G401.6 (cell line): Measurements from ENCODE around the gene ZP1.
"Not testable (repeated sequence)": the region's sequence is repeated elsewhere in the genome, so short reads cannot be mapped to it uniquely, and the experiment has no call there.

ENCODE experiments used
- FAIRE-seq: peaks from 2 replicates; lab custom pipeline; 2012; peaks lifted over from hg19 to GRCh38; lab: Jason Lieb, UNC

Gene ZP1, protein sequence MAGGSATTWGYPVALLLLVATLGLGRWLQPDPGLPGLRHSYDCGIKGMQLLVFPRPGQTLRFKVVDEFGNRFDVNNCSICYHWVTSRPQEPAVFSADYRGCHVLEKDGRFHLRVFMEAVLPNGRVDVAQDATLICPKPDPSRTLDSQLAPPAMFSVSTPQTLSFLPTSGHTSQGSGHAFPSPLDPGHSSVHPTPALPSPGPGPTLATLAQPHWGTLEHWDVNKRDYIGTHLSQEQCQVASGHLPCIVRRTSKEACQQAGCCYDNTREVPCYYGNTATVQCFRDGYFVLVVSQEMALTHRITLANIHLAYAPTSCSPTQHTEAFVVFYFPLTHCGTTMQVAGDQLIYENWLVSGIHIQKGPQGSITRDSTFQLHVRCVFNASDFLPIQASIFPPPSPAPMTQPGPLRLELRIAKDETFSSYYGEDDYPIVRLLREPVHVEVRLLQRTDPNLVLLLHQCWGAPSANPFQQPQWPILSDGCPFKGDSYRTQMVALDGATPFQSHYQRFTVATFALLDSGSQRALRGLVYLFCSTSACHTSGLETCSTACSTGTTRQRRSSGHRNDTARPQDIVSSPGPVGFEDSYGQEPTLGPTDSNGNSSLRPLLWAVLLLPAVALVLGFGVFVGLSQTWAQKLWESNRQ

DNA sequence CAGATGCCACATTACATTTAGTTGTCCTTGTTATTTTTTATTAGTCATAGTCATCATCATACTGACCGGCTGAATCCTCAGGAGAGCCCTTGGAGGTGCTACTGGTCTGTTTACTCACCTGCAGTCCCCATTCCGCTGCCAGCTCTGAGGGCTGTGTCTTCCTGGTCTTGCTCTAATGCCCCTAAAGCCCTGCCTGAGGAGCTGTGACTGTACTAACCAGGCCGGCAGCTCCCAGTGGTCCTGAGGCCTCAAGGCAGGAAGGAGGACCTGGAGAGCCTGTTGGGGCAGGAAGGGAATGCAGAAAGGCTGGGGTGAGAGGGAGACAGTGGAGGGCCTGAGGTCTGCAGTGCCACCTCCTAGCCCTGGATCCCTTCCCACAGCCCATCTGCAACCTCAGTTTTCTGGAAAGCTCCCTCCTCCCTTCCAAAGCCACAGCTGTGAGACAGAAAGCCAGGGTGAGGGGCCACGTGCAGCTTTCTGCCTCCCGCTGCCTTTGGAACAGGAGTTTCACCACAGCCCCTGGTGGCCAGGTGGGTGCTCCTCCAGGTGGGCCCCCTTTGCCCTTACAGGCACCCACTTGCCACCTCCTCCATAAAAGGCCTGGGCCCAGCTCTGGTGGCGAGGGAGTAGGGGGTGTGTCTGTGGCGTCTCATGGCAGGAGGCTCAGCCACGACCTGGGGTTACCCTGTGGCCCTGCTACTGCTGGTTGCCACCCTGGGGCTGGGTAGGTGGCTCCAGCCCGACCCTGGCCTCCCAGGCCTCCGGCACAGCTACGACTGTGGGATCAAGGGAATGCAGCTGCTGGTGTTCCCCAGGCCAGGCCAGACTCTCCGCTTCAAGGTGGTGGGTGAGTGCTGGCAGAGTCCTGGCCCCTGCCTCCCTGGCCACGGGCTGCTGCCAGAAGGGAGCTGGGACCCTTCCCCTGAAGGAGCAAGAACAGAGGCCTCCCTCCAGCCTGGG, at the start of gene ZP1:
TSS of gene ZP1 (plus strand) at position 632 of the 960 bp plus-strand sequence. CDS start at position 652, 20 bp downstream.
- no peak for FAIRE-seq

DNA sequence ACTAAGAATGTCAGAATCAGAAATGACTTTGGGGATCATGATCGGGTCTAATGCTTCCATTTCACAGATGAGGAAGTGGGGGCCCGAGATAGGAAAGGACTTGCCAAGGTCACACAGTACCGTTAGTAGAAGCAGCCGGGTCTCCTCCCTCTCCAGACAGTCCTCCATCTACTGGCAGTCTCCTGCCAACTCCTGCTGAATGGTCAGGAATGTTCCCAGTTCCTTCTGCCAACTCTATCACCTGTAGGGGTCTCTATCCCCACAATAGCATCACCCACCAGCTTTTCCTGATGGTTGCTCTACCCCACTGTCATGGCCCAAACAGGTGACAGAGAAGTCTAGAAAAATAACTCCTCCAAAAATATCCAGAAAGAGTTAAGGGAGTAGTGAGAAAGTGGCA, 49.3 kb upstream of the ZP1 start:
- FAIRE-seq: no peak

DNA sequence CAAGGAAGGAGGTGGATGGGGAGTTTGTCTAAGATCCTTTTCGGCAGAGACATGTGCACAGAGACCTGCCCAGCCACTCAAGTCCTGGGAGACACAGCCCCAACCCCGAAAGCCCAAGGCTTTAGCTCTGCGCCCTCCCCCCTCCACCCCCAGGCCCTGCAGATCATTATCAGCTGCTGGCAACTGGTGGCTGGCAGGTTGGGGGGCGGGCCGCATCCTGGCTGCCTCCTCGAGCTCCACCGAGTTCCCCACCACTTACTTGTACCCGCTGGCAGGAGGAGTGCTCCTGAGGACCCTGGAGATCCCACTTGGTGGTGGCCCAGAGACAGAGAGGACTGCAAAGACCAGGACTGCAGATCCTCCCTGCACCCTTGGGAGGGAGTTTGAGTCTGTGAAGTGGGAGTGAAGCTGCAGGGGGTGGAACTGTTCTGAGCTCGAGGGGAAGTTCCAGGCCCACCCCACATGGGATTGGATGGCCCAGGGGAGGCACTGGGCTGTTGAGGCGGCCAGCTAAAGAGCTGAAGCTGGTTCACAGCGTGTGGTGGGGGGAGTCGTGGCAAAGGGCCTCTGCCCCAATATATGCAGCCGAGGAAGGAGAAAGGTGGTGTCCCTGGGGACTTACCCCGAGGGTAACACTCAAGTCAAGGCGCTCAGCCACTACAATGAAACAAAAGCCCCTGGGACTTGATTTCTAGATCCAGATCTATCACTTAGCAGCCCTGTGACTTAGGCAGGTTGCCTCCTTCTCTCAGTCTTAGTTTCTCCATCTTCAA, 45.3 kb upstream of the ZP1 start:
- FAIRE-seq: no peak

DNA sequence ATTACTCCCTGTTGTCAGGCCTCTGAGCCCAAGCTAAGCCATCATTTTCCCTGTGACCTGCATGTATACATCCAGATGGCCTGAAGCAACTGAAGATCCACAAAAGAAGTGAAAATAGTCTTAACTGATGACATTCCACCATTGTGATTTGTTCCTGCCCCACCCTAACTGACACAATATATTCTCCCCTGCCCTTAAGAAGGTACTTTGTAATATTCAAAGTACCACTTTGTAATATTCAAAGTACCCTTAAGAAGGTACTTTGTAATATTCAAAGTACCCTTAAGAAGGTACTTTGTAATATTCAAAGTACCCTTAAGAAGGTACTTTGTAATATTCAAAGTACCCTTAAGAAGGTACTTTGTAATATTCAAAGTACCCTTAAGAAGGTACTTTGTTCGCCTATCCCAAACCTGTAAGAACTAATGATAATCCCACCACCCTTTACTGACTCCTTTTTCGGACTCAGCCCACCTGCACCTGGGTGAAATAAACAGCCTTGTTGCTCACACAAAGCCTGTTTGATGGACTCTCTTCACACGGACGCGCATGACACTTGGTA, 43.5 kb upstream of the ZP1 start:
- FAIRE-seq: not testable (repeated sequence)

DNA sequence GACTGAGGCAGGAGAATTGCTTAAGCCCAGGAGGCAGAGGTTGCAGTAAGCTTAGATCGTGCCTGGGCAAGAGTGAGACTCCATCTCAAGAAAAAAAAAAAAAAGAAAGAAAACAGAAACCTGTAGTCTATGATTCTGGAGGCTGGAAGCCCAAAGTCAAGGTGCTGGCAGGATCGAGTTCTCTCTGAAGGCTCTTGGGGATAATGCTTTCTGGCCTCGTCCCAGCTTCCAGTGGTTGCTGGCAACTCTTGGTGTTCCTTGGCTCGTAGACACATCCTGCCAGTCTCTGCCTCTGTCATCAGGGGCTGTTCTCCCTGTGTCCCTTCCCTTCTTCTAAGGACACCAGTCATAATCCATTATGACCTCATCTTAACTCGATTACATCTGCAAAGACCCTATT, 42.2 kb upstream of the ZP1 start:
- no peak for FAIRE-seq

DNA sequence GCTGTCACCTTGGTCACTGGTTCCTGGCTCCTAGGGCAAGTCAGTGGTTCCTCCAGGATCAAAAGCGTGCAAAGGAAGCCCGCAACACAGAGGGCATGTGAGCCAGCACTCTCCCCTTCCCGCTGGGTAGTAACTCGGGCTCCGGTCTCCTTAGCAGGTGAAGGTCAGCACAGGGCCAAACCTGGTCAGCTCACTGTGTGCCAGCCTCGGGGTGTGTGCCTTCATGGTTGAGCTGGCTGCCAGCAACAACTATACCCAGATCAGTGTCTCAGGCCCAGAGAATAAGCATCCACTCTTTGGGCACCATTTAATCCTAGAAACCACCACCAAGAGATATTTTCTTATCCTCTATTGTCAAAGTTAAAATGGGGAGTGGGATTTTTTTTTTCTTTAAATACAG, 41.6 kb upstream of the ZP1 start:
- FAIRE-seq: no peak

DNA sequence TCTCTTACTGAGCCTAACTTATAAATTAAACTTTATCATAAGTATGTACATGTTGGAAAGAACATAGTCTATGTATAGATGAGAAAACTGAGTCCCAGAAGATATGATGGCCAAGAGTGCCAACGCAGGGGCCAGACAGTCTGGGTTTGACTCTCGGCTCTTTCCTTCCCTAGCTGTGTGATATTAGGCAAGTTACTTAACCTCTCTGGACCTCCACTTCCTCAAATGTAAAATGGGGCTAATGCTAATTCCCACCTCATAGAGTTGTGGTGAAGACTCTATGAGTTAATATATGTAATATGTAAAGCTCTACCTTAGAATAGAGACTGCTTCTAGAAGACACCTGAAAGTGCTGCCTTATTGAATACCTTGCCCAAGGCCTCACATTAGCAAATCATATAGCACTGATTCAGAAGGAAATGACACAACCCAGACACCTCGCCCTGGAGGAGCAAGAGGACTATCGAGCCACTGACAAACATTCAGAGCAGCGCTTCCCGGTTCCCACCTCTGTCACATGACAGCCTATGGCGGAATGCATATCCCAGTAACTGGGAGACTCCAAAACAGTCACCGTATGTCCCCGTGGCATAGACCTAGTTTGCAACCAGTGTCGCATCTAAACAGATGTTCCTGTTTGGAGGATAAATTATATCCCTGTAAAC, 36.7 kb upstream of the ZP1 start:
- FAIRE-seq: no peak

DNA sequence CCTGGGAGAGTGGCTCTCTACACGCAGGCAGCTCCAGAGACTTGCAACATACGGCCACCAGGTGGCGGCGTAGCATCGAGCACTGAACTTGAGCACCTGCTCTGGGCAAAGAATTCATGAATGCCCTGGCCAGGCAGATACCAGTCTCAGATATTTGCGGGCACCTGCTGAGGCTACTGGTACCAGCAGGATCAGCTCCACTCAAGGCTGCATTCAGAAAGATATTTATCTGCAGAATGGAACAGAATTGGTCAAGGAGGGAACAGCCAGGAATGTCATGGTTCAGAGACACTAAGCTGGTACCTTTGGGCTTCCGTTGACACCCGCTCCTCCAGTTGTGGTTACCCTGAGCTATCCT, 36.2 kb upstream of the ZP1 start:
- no peak for FAIRE-seq

DNA sequence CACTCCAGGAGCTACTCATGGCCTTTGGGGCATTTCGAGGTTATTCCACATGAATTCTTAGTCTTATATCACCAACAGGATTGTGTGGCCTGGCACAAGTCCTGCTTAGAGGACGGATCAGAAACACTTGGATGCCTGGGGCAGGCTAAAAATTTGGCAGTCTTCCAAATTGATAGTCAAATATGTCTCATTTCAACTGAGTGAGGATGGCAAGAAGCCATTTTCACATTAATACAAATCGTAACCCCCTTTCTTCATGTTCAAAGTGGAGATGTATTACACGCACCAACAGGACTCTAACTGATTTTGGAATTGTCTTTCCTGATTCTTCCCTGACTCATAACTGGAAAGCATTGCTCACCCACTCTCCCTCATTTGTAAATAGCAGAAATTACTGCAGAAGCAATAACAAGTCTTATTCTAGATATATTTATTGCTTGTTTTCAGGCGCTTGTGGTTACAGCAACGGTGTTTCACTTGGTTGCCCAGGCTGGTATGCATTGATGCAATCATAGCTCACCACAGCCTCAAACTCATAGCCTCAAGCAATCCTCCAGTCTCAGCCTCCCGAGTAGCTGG, 35.8 kb upstream of the ZP1 start:
- FAIRE-seq: no peak

DNA sequence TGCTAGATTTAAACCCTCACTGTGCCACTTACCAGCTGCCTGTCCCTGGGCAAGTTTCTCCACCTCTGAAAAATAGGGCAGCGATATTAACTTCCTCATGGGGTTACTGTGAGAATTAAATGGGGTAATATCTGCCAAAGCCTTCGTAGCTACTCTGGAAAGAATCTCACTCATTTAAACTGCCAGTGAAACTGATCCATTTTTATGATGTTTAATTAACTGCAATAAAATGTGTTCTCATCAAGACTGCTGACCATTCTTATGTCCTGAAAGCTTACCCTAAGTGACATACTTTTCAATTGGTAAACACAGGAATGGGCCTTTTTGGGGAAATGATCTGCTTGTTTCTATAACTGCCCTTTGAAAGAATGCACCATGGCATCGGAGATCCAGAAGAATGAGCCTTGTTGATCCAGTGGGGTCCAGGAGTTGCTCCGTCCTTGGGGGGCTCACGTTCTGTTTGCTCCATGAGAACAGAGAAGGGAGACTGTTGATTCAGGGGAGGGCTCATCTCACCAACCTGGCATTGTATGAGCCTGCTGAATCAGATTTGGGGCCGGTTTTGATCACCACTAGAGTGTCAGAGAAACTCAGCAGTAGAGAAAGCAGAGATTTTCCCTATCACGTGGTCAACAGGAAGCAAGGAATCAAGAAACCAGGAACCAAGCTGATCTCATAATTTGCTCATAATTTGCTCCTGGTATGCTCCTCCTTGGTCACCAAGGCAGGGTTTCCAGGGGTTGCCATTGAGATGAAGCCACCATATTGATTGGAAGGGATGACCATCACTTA, 32.4 kb upstream of the ZP1 start:
- no peak for FAIRE-seq

DNA sequence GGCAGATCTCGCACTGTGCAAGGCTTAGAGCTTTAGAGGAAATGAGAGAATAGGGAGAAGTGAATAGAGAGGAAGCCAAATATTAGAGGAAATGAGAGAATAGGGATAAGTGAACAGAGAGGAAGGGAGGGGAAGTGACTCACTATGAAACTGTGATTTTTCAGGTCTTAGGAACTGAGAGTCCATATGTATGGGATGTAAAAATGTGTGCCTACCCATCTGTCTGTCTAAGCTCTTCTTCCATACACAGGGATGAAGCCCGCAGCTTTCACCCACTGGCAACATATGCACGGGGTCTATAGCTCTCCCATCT, 31.9 kb upstream of the ZP1 start:
- no peak for FAIRE-seq

DNA sequence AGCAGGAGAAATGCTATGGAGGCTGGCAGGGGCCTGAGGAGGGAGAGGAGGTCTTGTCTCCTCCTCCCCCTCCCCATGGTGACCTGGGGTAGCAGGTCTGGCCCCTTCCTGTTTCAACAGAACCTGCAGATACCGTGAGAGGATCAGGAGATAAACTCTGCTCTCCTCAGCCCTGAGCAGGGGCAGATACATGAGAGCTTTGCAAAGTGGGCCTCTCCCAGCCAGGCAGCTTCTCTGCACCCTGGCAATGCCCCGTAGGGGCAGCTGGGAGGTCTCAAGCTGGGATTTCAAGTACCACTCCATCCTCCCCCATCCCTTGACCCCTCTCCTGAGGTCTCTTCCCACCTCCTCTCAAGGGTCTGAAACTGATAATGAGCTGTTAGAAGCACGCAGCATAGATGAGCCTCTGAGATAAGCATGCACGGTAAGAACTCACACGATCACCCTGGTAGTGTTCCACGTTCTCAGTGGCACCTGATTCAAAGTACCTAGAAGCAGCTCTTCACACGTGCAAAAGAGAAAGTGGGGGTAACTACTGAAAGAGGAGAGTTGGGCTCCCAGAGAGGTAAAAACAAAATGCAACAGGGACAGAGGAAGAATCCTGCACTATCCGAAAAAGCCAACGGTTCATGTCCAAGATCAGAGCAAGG, 30.4 kb upstream of the ZP1 start:
- no peak for FAIRE-seq

DNA sequence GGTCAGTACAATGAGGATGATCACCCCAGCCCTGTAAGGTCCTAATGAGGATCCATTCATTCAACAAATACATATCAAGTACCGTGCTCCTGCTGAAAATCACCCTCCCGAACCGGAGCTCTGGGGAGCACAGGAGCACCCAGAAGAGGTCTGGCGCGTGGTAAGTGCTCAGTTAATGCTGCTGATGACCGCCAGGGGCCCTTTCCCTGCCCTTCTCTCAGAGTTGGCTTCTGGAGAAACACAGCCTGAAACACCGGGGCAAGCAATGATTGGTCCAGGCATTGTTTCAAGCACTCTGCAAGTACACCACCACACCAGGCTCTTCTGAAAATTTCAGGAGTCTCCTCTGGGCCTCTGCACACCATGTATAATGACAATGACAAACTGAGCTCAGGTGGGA, 29.2 kb upstream of the ZP1 start:
- FAIRE-seq: no peak

DNA sequence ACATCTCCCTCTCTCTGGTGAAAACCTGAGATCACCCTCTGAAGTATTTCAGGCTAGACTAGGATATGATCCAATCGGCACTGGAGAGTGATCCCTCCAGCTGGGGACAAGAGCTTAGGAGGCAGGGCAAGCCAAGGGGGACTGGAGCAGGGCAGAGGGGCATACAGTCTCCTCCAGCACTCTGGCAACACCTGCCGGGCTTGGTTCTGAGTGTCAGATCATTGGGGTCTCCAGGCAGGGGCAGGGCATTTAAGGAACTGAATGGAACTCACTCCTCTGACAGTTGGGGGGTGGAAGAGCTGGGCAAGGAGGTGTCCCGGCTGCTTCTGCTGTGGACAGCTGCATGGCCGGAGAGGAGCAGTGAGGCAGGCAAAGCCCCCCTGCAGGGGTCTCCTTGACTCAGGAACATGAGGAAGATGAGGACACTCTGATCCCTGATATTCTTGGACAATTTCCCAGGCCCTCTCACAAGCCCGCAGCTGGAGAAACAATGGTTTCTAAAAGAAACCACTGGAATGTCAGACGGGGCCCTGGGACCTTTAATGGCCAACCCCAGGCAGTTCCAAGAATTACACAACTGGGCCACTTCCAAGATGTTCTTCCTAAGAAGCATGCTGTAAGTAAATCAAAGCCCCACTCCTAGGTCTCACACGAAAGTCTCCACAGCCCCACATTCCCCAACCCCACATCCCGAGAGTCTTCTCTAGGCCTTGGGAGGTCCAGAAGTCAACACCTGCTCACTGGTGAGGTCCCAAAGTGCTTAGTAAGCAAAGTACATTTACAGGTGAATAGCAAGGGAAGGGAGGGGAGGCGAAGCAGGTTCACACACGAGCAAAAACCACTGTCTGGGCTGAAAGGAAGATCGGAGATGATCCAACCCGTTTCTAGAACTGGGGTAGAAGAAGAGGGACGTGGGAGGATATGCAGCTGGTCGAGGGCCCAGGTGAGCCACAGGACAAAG, 26.6 kb upstream of the ZP1 start:
- FAIRE-seq: no peak

DNA sequence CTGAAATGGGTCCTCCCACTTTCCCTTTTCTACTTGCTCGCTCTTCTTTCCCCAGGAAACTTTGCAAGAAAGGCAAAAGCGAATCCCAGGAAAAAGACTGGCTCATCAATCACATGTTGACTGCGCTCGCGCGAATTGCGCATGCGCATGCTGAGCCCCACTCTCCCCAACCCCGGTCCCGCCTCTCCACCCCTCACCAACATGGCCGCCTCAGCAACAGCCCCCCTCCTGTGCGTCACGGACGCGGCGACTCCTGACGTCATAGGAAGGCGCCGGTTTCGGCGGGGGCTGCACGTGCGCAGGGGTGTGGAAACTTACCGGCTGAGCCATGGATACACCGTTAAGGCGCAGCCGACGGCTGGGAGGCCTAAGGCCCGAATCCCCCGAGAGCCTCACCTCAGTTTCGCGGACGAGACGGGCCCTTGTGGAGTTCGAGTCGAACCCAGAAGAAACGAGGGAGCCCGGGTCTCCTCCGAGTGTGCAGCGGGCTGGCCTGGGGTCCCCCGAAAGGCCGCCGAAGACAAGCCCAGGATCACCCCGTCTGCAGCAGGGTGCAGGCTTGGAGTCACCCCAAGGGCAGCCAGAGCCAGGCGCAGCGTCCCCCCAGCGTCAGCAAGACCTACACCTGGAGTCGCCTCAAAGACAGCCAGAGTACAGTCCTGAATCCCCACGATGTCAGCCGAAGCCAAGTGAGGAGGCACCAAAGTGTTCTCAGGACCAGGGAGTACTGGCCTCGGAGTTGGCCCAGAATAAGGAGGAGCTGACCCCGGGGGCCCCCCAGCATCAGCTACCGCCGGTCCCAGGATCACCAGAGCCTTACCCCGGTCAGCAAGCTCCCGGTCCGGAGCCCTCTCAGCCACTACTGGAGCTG, 25.3 kb upstream of the ZP1 start, which contains the start of gene CCDC86:
TSS of gene CCDC86 (plus strand) at position 317 of the 871 bp plus-strand sequence. CDS start at position 329, 12 bp downstream.
- FAIRE-seq: peak; percentile 96

DNA sequence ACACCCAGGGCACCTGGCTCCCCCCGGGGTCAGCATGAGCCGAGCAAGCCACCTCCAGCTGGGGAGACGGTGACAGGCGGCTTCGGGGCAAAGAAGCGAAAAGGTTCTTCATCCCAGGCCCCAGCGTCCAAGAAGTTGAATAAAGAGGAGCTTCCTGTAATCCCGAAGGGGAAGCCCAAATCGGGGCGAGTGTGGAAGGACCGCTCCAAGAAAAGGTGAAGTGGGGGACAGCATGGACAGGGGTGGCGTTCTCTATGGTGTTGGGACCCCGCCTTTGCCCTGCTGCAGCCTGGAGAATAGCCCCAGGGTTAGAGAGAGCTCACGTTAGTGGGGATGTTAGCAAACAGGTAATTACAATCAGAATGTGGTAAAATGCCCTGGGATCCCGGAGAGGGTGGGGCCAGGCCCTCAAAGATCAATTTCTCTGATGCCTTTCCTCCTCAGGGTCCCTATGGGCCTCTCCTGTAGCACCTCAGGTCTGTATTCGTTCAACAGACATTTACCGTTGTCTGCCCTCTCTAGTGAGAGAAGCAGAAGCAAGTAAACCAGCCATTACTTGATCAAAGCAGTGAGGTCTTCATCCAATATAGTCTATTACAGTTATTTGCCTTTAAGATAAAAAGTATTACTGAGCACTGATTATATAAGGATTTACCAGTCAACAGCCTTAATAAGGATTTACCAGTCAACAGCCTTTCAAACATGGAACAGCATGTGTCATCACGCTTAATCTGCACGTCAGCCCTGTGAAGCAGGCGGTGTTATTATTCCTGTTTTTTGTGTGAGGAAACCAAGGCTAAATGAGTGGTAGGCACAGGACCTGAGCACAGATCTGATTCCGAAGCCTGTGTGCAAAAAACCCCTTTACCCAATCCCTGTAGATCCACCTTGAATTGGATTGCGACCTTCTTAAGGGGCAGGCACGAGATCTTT, 24.4 kb upstream of the ZP1 start:
- FAIRE-seq: no peak
